ENCODE measurements around the gene TENT4A. TPM values are rescaled to one million over a fixed set of nuclear protein-coding genes. Genes with fewer than 3 reads are reported as not detected.

The TENT4A gene
- total RNA-seq, 3 donors from 2014 or later (not counting 1 experiment from before 2014, with no cell fraction given) = 36.0 to 65.6 (median 44.9) TPM

DNA sequence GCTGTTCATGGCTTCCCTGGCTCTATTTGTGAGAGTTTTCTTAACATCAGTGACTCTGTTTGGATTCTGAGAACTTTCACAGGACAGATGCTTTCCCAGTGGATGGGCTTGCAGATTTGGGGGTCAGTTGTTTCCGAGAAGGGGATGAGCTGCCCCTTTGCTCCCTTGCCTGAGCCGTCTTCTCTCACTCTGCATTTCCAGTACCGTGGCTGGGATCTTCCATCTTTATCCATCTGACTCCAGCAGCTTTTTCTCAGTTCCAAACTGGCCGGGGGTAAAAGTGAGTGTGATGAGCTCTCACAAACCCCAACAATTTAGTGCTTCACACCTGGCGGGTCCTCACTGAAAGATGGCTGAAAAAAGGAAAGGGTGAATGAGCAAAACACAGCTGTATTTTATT, 79.1 kb downstream of the TENT4A start:
- no peak overlapping the region for H3K27ac Mint-ChIP-seq
- ATAC-seq (no peak), DNase-seq (no peak)
- intact Hi-C loops (cut with micrococcal nuclease) = no loop called here
- WGBS (ENCODE audit: insufficient coverage) = 92% methylated on average over 3 of the region's 5 CpGs
- no peaks in the 10 kb centered on the region for H3K9me3 Mint-ChIP-seq
- Histone ChIP-seq H3K9me3 (ENCODE audit: control insufficient read depth, insufficient read depth, low read length) (no peaks in the 10 kb centered on the region), H3K27me3 (ENCODE audit: control insufficient read depth, insufficient read depth, low read length) (no peaks in the 10 kb centered on the region), H3K4me1 (ENCODE audit: control insufficient read depth, insufficient read depth, low read length) (peaks cover 8% of the 10 kb centered on the region), H3K27ac (ENCODE audit: low read length) (no peak overlapping the region), H3K4me3 (ENCODE audit: low read length) (no peak overlapping the region), H3K36me3 (ENCODE audit: control insufficient read depth, insufficient read depth, low read length) (no peaks in the 10 kb centered on the region)
- peaks cover 5 to 6% of the 10 kb centered on the region in 2 donors for H3K4me1 Mint-ChIP-seq
- no peaks in the 10 kb centered on the region for H3K36me3 Mint-ChIP-seq
- TF ChIP-seq, protein P1, sequence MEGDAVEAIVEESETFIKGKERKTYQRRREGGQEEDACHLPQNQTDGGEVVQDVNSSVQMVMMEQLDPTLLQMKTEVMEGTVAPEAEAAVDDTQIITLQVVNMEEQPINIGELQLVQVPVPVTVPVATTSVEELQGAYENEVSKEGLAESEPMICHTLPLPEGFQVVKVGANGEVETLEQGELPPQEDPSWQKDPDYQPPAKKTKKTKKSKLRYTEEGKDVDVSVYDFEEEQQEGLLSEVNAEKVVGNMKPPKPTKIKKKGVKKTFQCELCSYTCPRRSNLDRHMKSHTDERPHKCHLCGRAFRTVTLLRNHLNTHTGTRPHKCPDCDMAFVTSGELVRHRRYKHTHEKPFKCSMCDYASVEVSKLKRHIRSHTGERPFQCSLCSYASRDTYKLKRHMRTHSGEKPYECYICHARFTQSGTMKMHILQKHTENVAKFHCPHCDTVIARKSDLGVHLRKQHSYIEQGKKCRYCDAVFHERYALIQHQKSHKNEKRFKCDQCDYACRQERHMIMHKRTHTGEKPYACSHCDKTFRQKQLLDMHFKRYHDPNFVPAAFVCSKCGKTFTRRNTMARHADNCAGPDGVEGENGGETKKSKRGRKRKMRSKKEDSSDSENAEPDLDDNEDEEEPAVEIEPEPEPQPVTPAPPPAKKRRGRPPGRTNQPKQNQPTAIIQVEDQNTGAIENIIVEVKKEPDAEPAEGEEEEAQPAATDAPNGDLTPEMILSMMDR (IDR thresholded peaks at IDR 0.05) = no peak
- H3K4me3 Mint-ChIP-seq = no peak overlapping the region
- peaks cover 6 to 16% of the 10 kb centered on the region in 2 donors for H3K27me3 Mint-ChIP-seq (ENCODE audit: low read depth in 2 of 2)

DNA sequence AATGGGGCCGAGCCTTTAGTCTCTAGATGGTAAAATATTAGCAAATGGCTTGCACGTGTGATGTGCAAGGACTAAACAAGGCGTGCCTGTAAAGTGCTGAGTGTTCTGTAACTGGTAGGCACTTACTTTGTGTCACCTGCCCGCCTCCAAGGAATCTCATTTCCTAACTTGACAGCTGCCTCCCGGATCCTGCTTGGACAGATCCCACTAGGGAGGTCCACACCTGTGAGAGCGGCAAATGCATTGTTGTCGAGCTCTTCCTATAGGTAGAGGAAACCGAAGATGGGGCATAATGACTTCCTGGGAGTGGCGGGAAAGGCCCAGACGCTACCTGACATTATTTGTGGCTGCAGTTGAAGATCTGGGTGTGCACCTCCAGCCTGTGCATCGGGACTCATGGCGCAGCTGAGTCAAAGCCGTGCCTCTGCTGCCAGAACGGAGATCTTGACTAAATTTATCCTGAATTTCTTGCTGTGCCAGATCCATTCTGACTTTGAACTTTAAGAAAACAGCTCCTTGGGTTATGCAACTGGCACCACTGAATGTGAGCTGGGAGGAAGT, 79.8 kb downstream of the TENT4A start:
- Histone ChIP-seq H3K4me3 (ENCODE audit: low read length) (no peak overlapping the region), H3K36me3 (ENCODE audit: control insufficient read depth, insufficient read depth, low read length) (no peaks in the 10 kb centered on the region), H3K4me1 (ENCODE audit: control insufficient read depth, insufficient read depth, low read length) (peaks cover 4% of the 10 kb centered on the region), H3K27me3 (ENCODE audit: control insufficient read depth, insufficient read depth, low read length) (no peaks in the 10 kb centered on the region), H3K9me3 (ENCODE audit: control insufficient read depth, insufficient read depth, low read length) (no peaks in the 10 kb centered on the region), H3K27ac (ENCODE audit: low read length) (no peak overlapping the region)
- H3K27me3 Mint-ChIP-seq (ENCODE audit: low read depth in 2 of 2) = peaks cover 6 to 18% of the 10 kb centered on the region in 2 donors
- intact Hi-C loops (cut with micrococcal nuclease) = no loop called here
- no peak overlapping the region for H3K4me3 Mint-ChIP-seq
- ATAC-seq (no peak), DNase-seq (no peak)
- peaks cover 5 to 6% of the 10 kb centered on the region in 2 donors for H3K4me1 Mint-ChIP-seq
- no peak overlapping the region for H3K27ac Mint-ChIP-seq
- WGBS (ENCODE audit: insufficient coverage) = 45% methylated on average over 14 of the region's 14 CpGs
- H3K36me3 Mint-ChIP-seq = no peaks in the 10 kb centered on the region
- H3K9me3 Mint-ChIP-seq = no peaks in the 10 kb centered on the region
- TF ChIP-seq, protein P1 (IDR thresholded peaks at IDR 0.05) = no peak

DNA sequence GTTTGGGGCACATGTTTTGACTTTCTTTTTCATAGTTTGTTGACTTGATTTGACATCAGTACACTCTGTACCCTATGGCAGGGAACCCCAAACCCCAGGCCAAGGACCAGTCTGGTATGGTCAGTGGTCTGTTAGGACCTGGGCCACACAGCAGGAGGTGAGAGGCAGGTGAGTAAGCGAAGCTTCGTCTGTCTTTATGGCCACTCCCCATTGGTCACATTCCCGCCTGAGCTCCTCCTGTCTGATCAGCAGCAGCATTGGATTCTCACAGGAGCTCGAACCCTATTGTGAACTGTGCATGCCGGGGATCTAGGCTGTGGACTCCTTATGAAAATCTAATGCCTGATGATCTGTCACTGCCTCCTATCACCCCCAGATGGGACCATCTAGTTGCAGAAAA, 88.0 kb downstream of the TENT4A start:
- Histone ChIP-seq H3K4me3 (ENCODE audit: low read length) (no peak overlapping the region), H3K27ac (ENCODE audit: low read length) (no peak overlapping the region), H3K9me3 (ENCODE audit: control insufficient read depth, insufficient read depth, low read length) (no peaks in the 10 kb centered on the region), H3K36me3 (ENCODE audit: control insufficient read depth, insufficient read depth, low read length) (no peaks in the 10 kb centered on the region), H3K27me3 (ENCODE audit: control insufficient read depth, insufficient read depth, low read length) (no peaks in the 10 kb centered on the region), H3K4me1 (ENCODE audit: control insufficient read depth, insufficient read depth, low read length) (no peaks in the 10 kb centered on the region)
- Mint-ChIP-seq H3K9me3 (no peaks in the 10 kb centered on the region), H3K36me3 (no peaks in the 10 kb centered on the region), H3K4me3 (no peak overlapping the region), H3K4me1 (no peaks in the 10 kb centered on the region), H3K27me3 (ENCODE audit: low read depth in 2 of 2) (peaks cover 10 to 14% of the 10 kb centered on the region in 2 donors), H3K27ac (no peak overlapping the region)
- 81% methylated on average over 5 of the region's 5 CpGs for WGBS (ENCODE audit: insufficient coverage)
- DNase-seq (no peak), ATAC-seq (no peak)
- intact Hi-C loops (cut with micrococcal nuclease) = no loop called here
- TF ChIP-seq, protein P1 (IDR thresholded peaks at IDR 0.05) = no peak

DNA sequence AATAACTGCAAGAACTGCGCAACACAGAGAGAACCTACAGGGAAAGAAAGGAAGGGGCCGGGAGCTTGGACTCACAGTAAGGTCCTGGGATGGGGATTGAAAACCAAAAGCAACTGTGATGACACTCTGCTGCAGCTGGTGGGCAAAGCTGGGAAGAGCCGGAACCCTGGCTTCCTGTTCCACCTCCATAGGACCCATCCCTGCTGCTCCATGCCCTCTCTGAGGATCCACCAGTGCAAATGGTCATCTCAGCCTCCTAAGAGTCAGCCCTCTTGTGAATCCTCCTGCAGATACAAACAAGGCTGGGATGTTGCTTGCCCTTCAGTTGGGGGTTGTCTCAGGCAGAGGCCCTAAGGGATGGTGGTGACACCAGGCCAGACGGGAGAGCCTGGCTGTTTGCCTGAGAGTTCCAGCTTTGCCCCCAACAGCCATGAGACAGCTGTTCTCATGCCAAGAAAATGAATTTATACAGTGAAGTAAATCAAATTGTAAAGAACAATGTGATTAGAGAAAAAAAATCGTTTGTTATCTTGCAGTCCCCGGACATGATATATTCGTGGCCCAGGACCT, 90.8 kb downstream of the TENT4A start:
- no peak overlapping the region for H3K27ac Mint-ChIP-seq
- ATAC-seq (no peak), DNase-seq (no peak)
- no peaks in the 10 kb centered on the region for H3K36me3 Mint-ChIP-seq
- no peak overlapping the region for H3K4me3 ChIP-seq (ENCODE audit: low read length)
- no peak overlapping the region for H3K4me3 Mint-ChIP-seq
- intact Hi-C loops (cut with micrococcal nuclease) = no loop called here
- TF ChIP-seq, protein P1 (IDR thresholded peaks at IDR 0.05) = no peak
- H3K4me1 ChIP-seq (ENCODE audit: control insufficient read depth, insufficient read depth, low read length) = no peaks in the 10 kb centered on the region
- no peak overlapping the region for H3K27ac ChIP-seq (ENCODE audit: low read length)
- H3K36me3 ChIP-seq (ENCODE audit: control insufficient read depth, insufficient read depth, low read length) = no peaks in the 10 kb centered on the region
- no peaks in the 10 kb centered on the region for H3K4me1 Mint-ChIP-seq
- WGBS (ENCODE audit: insufficient coverage) = 88% methylated on average over 5 of the region's 7 CpGs
- H3K27me3 Mint-ChIP-seq (ENCODE audit: low read depth in 2 of 2) = peaks cover 10 to 23% of the 10 kb centered on the region in 2 donors
- H3K9me3 ChIP-seq (ENCODE audit: control insufficient read depth, insufficient read depth, low read length) = no peaks in the 10 kb centered on the region
- no peaks in the 10 kb centered on the region for H3K27me3 ChIP-seq (ENCODE audit: control insufficient read depth, insufficient read depth, low read length)
- H3K9me3 Mint-ChIP-seq = peaks cover 3 to 7% of the 10 kb centered on the region in 2 donors
